NCI-H510A treated with DMSO at 0.1 percent for 48 hours (cell line): ENCODE measurements around the gene OSCP1.

Experiments
- DNase-seq: peaks from one replicate; lab custom pipeline; 2025; lab: John Stamatoyannopoulos, UW

The OSCP1 gene

GRCh38 chr1:36382669-36383068, 67.6 kb downstream of the OSCP1 start:
- no peak for DNase-seq

GRCh38 chr1:36382231-36382630, 68.0 kb downstream of the OSCP1 start:
- no peak for DNase-seq

GRCh38 chr1:36381405-36381804, 68.8 kb downstream of the OSCP1 start:
- no peak for DNase-seq

GRCh38 chr1:36380782-36381181, 69.5 kb downstream of the OSCP1 start:
- DNase-seq, result no peak

DNA sequence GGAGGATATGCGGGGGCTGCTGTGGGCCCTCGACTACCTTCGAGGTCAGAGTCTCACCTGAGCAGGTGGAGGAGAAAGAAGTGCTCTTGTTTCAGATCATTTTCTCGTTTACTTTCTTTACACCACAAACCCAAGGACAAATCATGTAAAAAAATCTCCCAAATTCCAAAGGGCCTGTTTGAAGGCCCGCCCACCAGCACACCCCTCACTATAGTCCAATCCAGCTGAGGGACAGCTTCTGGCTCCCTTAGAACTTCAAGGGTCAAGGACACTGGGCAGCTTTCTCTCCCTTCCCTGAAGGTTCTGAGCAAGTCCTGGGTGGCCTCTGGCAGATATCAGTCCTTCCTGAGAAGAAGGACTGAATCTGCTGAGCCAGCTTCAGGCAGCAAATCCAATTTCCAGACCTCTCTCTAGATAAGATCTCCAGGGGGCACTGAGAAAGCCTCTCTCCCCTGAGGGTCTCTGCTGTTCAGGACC, 70.1 kb downstream of the OSCP1 start:
- no peak for DNase-seq

DNA sequence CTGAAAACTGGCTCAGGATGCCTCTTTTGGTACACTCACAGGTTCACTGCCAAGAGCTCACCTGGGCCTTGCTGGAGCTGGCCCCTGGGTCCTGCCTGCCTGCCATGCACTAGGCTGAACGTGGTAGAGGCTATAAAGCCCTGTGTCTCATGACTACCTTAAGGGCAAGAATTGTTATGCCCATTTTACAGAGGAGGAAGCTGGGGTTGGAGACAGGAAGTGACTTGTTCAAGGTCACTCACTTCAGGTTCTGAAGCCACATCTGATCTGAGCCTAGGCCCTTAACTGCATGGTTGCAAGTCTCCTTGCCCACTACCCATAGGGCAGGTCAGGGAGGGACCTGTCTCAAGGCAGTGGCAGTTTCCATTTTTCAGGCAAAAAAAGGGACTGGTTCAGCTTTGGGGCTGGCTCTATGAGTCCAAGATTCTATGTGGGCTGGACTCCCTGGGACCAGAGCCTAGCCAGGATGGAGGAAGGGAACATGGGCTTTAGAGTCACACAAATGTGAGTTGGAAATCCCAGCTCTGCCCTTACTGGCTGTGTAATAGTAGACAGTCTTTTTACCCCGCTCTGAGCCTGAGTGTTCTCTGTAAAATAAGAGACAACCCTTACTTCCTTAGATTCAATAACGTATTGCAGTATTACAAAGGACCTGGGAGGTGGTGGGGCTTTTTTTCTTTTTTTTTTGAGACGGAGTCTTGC, 72.3 kb downstream of the OSCP1 start:
- DNase-seq, result no peak

DNA sequence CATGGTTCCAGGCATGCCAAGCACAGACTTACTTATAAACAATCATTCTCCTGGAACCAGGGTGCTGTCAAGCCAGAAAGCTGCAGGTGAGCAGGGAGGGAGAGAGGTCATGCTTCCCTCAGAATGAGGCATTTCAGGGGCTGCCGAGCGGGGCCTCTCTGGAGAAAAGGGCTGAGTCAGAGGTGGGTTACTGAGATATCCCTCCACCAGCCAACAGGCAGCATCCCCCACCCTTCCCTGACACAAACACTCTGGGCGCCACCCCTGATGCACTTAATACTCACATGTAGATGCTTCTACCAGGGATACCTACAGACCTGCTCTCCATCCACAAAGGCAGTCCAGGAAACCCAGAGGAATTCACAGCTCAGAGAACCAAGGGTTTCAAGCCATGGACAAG, 77.6 kb downstream of the OSCP1 start:
- DNase-seq, result no peak

DNA sequence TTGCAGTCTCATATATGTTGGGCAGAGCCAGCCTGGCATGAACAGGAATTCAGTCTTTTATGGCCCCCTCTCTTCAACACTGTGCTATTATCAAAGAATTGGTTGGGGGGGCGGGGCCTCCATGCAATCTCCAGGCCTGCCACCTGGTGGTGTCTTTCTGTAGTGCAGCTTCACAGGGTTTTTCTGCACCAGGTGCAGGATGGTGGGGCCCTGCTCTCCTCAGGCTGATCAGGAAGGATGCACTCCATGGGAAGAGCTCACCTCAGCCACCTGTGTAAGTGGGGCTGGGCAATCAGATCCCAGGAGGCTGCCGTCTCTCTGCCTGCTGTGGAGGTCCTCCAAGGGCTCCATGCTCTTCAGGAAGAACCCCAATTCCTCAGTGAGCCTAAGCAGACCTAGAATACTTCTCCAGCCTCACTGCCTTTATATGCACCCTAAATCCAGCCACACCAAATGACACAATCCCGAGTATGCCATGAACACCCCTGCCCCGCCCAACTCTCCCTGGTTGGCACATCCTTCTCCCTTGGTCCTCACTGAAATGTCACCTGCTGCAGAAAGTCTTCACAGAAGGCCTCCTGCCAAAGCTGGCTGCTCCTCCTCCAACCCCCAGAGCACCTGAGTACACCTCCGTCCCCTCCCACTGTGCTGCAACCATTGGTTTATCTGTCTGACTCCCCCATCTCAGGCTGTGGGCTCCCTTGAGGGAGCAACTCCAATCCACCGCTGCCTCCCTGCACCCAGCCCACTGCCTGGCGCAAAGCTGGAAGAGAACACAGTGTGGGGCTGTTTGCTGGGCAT, 81.0 kb downstream of the OSCP1 start:
- peak; percentile 99 for DNase-seq
